HepG2 (cell line): ENCODE data around the gene DNMT3A. TPM values are rescaled to one million over a fixed set of nuclear protein-coding genes. Genes with fewer than 3 reads are reported as not detected.
A peak's percentile ranks its signal among the peaks of the same experiment; 100 is the strongest.

Experiments used
- DBP ChIP-seq: sonication (generic); formaldehyde crosslinking; IDR thresholded peaks from 2 replicates; pipeline ENCODE4 v1.4.0; 2020; ENCODE audit warnings: missing genetic modification reagents; ENCODE audit errors: not compliant biosample characterization
- E2F2 ChIP-seq: sonication (generic); formaldehyde crosslinking; IDR thresholded peaks from 2 replicates; pipeline ENCODE4 v1.4.0; 2020; ENCODE audit warnings: missing genetic modification reagents, borderline replicate concordance
- ESRRA ChIP-seq: sonication (generic); formaldehyde crosslinking; IDR thresholded peaks from 2 replicates; pipeline ENCODE4 v1.5.1; 2020; ENCODE audit warnings: mild to moderate bottlenecking, low read depth, missing genetic modification reagents
- GTF2F1 ChIP-seq: fragments of 150-350 bp; IDR thresholded peaks from 2 replicates; pipeline ENCODE4 v1.6.1; 2014; ENCODE audit warnings: low read length
- KDM5A ChIP-seq: fragments of 200-600 bp; sonication (generic); IDR thresholded peaks from 2 replicates; pipeline ENCODE4 v1.7.0; 2018; ENCODE audit warnings: antibody characterized with exemption, mild to moderate bottlenecking, low read length, borderline replicate concordance
- MEIS2 ChIP-seq: sonication (generic); formaldehyde crosslinking; IDR thresholded peaks from 2 replicates; pipeline ENCODE4 v1.9.0; 2021; ENCODE audit warnings: mild to moderate bottlenecking, missing genetic modification reagents
- MIXL1 ChIP-seq: IDR thresholded peaks from 2 replicates; pipeline ENCODE4 v1.6.1; 2016
- MLXIP ChIP-seq: sonication (generic); formaldehyde crosslinking; IDR thresholded peaks from 2 replicates; pipeline ENCODE4 v1.9.0; 2021; ENCODE audit warnings: missing genetic modification reagents, borderline replicate concordance
- MTERF4 ChIP-seq: sonication (generic); formaldehyde crosslinking; IDR thresholded peaks from 2 replicates; pipeline ENCODE4 v1.8.0; 2023; ENCODE audit warnings: mild to moderate bottlenecking, missing genetic modification reagents
- MZF1 ChIP-seq: sonication (generic); formaldehyde crosslinking; IDR thresholded peaks from 2 replicates; pipeline ENCODE4 v1.8.1; 2023; ENCODE audit warnings: mild to moderate bottlenecking, missing genetic modification reagents, borderline replicate concordance
- NFKBIZ ChIP-seq: IDR thresholded peaks from 2 replicates; pipeline ENCODE4 v1.6.1; 2018; ENCODE audit warnings: missing genetic modification reagents, missing compliant biosample characterization
- SETDB1 ChIP-seq: sonication (generic); formaldehyde crosslinking; IDR thresholded peaks from 2 replicates; pipeline ENCODE4 v1.5.1; 2020; ENCODE audit warnings: missing genetic modification reagents, mild to moderate bottlenecking, borderline replicate concordance
- SP2 ChIP-seq: sonication (generic); formaldehyde crosslinking; IDR thresholded peaks from 2 replicates; pipeline ENCODE4 v1.5.1; 2020; ENCODE audit warnings: mild to moderate bottlenecking, missing genetic modification reagents
- TBL1XR1 ChIP-seq: fragments of 150-350 bp; IDR thresholded peaks from 2 replicates; pipeline ENCODE4 v1.6.1; 2014; ENCODE audit warnings: borderline replicate concordance, low read length; ENCODE audit not compliant: partially characterized antibody
- ZBTB8A ChIP-seq: sonication (generic); formaldehyde crosslinking; IDR thresholded peaks from 2 replicates; pipeline ENCODE4 v1.4.0; 2020; ENCODE audit warnings: mild to moderate bottlenecking, low read depth, missing genetic modification reagents, borderline replicate concordance
- ZKSCAN5 ChIP-seq: sonication (generic); formaldehyde crosslinking; IDR thresholded peaks from 2 replicates; pipeline ENCODE4 v1.5.1; 2020; ENCODE audit warnings: mild to moderate bottlenecking, missing genetic modification reagents
- ZNF136 ChIP-seq: sonication (generic); formaldehyde crosslinking; IDR thresholded peaks from 2 replicates; pipeline ENCODE4 v1.8.1; 2022; ENCODE audit warnings: low read depth, mild to moderate bottlenecking, moderate library complexity, missing genetic modification reagents
- ZNF235 ChIP-seq: sonication (generic); formaldehyde crosslinking; IDR thresholded peaks from 2 replicates; pipeline ENCODE4 v1.8.1; 2023; ENCODE audit warnings: mild to moderate bottlenecking, missing genetic modification reagents, borderline replicate concordance
- ZNF253 ChIP-seq: sonication (generic); formaldehyde crosslinking; IDR thresholded peaks from 2 replicates; pipeline ENCODE4 v1.8.0; 2022; ENCODE audit warnings: mild to moderate bottlenecking, missing genetic modification reagents, borderline replicate concordance
- ZNF30 ChIP-seq: sonication (generic); formaldehyde crosslinking; IDR thresholded peaks from 2 replicates; pipeline ENCODE4 v1.5.0; 2020; ENCODE audit warnings: mild to moderate bottlenecking, missing genetic modification reagents
- ZNF644 ChIP-seq: IDR thresholded peaks from 2 replicates; pipeline ENCODE4 v1.6.1; 2016; ENCODE audit warnings: low read depth
- ZNF782 ChIP-seq: sonication (generic); formaldehyde crosslinking; IDR thresholded peaks from 2 replicates; pipeline ENCODE4 v1.4.0; 2020; ENCODE audit warnings: missing genetic modification reagents, mild to moderate bottlenecking, borderline replicate concordance
- ZNF788 ChIP-seq: sonication (generic); formaldehyde crosslinking; IDR thresholded peaks from 2 replicates; pipeline ENCODE4 v1.5.0; 2020; ENCODE audit warnings: mild to moderate bottlenecking, missing genetic modification reagents, borderline replicate concordance
- ZSCAN29 ChIP-seq: sonication (generic); formaldehyde crosslinking; conservative IDR thresholded peaks from 2 replicates; pipeline ENCODE4 v1.4.0; 2020; ENCODE audit warnings: mild to moderate bottlenecking, missing genetic modification reagents
- polyA plus RNA-seq, 8 experiments: library from polyadenylated mRNA; depleted of rRNA in 3 of 8; stranded (reverse) in 7 of 8; unstranded in 1 of 8; fragments of >200 nt; fragmentation: Illumina TruSeq in 4 of 8; extraction: Trizol in 4 of 8; gene quantifications; 2 replicates each; pipeline versions ENCODE4 v1.2.1 to v1.2.3, GENCODE V29; 2011 to 2016; ENCODE audit warnings: low read depth in 4 of 8, missing spikeins in 1 of 8, mixed read lengths in 1 of 8; ENCODE audit not compliant: insufficient read depth in 1 of 8
- total RNA-seq, 5 experiments: library from RNA; depleted of rRNA; stranded (reverse); fragments of >200 nt; fragmentation: Illumina TruSeq; extraction: Trizol; gene quantifications; 2 replicates each; pipeline ENCODE4 v1.2.3, GENCODE V29; 2016; ENCODE audit warnings: low read depth in 1 of 5

The DNMT3A gene
- total and polyA plus RNA-seq, 2 of the 13 experiments (the other 11 are each of a cell fraction or from before 2014, with no cell fraction given), result 14.7 to 29.1 TPM

GRCh38 chr2:25251422-25252273 lies 90.1 kb downstream of the DNMT3A start (continued):
- peak; percentile 99 for TF ChIP-seq ZNF782 (CRISPR knock-in tag)
- TF ChIP-seq ZNF644 (CRISPR knock-in tag), result no peak
- peak; percentile 91 for TF ChIP-seq ESRRA (CRISPR knock-in tag)
- no peak for TF ChIP-seq GTF2F1
- TF ChIP-seq MLXIP, result peak; percentile 86
- TF ChIP-seq NFKBIZ (CRISPR knock-in tag), result peak; percentile 92
- peak; percentile 87; the same call in 1 of the 2 replicates for TF ChIP-seq ZSCAN29 (CRISPR knock-in tag)
- peak; percentile 98; the same call in 1 of the 2 replicates for TF ChIP-seq ZNF788
- TF ChIP-seq ZNF235 (CRISPR knock-in tag), result peak; percentile 79
- TF ChIP-seq ZNF136 (CRISPR knock-in tag), result peak; percentile 95; the same call in 1 of the 2 replicates
- TF ChIP-seq SP2 (CRISPR knock-in tag), result no peak; the same call in 1 of the 2 replicates
- TF ChIP-seq SETDB1 (CRISPR knock-in tag), result no peak
- TF ChIP-seq MTERF4 (CRISPR knock-in tag), result no peak
- no peak for TF ChIP-seq TBL1XR1
- TF ChIP-seq E2F2, result peak; percentile 77; the same call in 1 of the 2 replicates
- TF ChIP-seq MIXL1 (CRISPR knock-in tag), result peak; percentile 74
- TF ChIP-seq ZNF30 (CRISPR knock-in tag), result no peak
- peak; percentile 24; the same call in 1 of the 2 replicates for TF ChIP-seq KDM5A
- TF ChIP-seq ZBTB8A (CRISPR knock-in tag), result 0 out of 2 replicates have a peak, but pooled peaks have one; percentile 62
- TF ChIP-seq DBP (CRISPR knock-in tag), result peak; percentile 56
- peak; percentile 96 for TF ChIP-seq MEIS2
- 0 out of 2 replicates have a peak, but pooled peaks have one; percentile 51 for TF ChIP-seq MZF1 (CRISPR knock-in tag)
- TF ChIP-seq ZNF253, result peak; percentile 64; the same call in 1 of the 2 replicates
- no peak for TF ChIP-seq ZKSCAN5 (CRISPR knock-in tag)
